ENCODE results near the gene GGA3. TPM values are rescaled to one million over a fixed set of nuclear protein-coding genes. Genes with fewer than 3 reads are reported as not detected.

GGA3 gene
- total and polyA plus RNA-seq, 10 of the 15 experiments (the other 5 are each of a cell fraction or from before 2014, with no cell fraction given), result 7.0 to 57.5 (median 34.0) TPM

DNA sequence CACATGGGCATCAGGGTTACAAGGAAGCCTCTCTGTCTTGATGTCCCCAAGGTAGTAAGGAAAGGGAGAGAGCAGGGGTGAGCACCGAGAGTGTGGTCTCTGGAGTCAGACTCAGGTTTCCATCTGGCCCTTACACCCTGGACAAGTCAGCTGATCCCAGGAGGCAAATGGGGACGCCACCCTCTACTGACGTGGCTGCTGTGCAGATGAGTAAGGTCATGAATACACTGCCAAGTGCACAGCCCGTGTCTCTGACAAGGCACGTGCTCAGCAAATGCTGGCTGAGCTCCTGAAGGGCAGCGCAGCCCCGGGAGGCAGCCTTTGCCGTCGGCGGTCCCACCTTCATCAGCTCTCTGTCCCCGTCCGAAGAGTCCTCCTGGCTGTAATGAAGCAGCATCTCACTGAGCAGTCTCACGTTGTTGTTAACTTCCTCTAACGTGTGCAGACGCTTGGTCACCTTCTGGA is 19.4 kb downstream of the GGA3 start:
- TF ChIP-seq ZNF24 (IDR thresholded peaks at IDR 0.05), result no peak
- TF ChIP-seq KDM1A (IDR thresholded peaks at IDR 0.05; ENCODE audit: borderline replicate concordance), result no peak
- no peak for TF ChIP-seq TCF7 (IDR thresholded peaks at IDR 0.05; ENCODE audit: borderline replicate concordance)
- TF ChIP-seq DPF2 (IDR thresholded peaks at IDR 0.05), result 0 out of 2 replicates have a peak, but pooled peaks have one; percentile 6
- no peak for TF ChIP-seq EP300 (IDR thresholded peaks at IDR 0.05; ENCODE audit: borderline replicate concordance in 1 of 2, control insufficient read depth in 1 of 2, low read depth in 2 of 2, low read length in 2 of 2)
- no peak for TF ChIP-seq NFXL1 (IDR thresholded peaks at IDR 0.05; ENCODE audit: borderline replicate concordance)
- no peak for TF ChIP-seq GATAD2B (conservative IDR thresholded peaks at IDR 0.05; ENCODE audit: low read depth)
- no peak for TF ChIP-seq BACH1 (IDR thresholded peaks at IDR 0.05; ENCODE audit: borderline replicate concordance)
- 0 out of 2 replicates have a peak, but pooled peaks have one; percentile 27 for TF ChIP-seq POLR2AphosphoS5 (IDR thresholded peaks at IDR 0.05; ENCODE audit: low read length)
- TF ChIP-seq ZNF384 (IDR thresholded peaks at IDR 0.05; ENCODE audit: borderline replicate concordance, low read depth, low read length), result no peak
- TF ChIP-seq SPI1 (IDR thresholded peaks at IDR 0.05; ENCODE audit: borderline replicate concordance, insufficient read depth, low read depth, low read length), result no peak
- peak overlapping the region; percentile 9; the same call in 1 of the 2 replicates for H3K9ac ChIP-seq (ENCODE audit: control insufficient read depth, insufficient read depth, low read length)
- H4K20me1 ChIP-seq (ENCODE audit: control insufficient read depth, insufficient read depth), result no peaks in the 10 kb centered on the region; the same call in 1 of the 2 replicates
- FAIRE-seq (no peak), DNase-seq (ENCODE audit: low read depth, low spot score) (no peak), ATAC-seq (no peak)
- H3K79me2 ChIP-seq (ENCODE audit: control insufficient read depth, insufficient read depth, low read length), result no peaks in the 10 kb centered on the region; the same call in 1 of the 2 replicates
- no peaks in the 10 kb centered on the region for H3K9me3 ChIP-seq (replicated peaks; ENCODE audit: control insufficient read depth, insufficient read depth, low read length)
- in situ Hi-C loops (cut with MboI), result no loop called here
- no TSS peak for BruUV-seq (replicated peaks)
- no peak overlapping the region for H2AFZ ChIP-seq (ENCODE audit: control insufficient read depth, low read depth, low read length)
- peak overlapping the region; percentile 55 for H3K27ac ChIP-seq (ENCODE audit: control insufficient read depth, insufficient read depth)
- H3K27me3 ChIP-seq (replicated peaks in 1 of 2; ENCODE audit: control insufficient read depth in 2 of 2, insufficient read depth in 2 of 2, low read length in 1 of 2), result no peaks in the 10 kb centered on the region
- peaks cover 54 to 72% of the 10 kb centered on the region in 2 experiments for H3K36me3 ChIP-seq (ENCODE audit: control insufficient read depth in 2 of 2, insufficient read depth in 2 of 2, low read length in 1 of 2)
- POLR2A ChIA-PET, result interaction anchor here (2.2 to 3.6 kb wide), 2 partner anchors 19 to 47 kb away, joined by 5 to 21 read pairs; partner anchors contain the start of genes GGA3, MRPS7 and SLC25A19
- SMC1A ChIA-PET (ENCODE audit: uncharacterized antibody, unreplicated experiment), result interaction anchor here (1.3 to 2.3 kb wide), 3 partner anchors 8 to 54 kb away, joined by 3 to 6 read pairs (median 4); no protein-coding TSS in a partner anchor
- peak overlapping the region; percentile 50 for H3K4me2 ChIP-seq (ENCODE audit: control insufficient read depth, insufficient read depth)
- H3K4me1 ChIP-seq (ENCODE audit: control insufficient read depth, insufficient read depth, low read length), result peaks cover 43% of the 10 kb centered on the region
- CTCF ChIA-PET, result interaction anchor here (1.0 to 4.3 kb wide), 6 partner anchors 13 to 170 kb away, joined by 3 to 30 read pairs (median 4); partner anchors contain the start of genes GGA3, MIF4GD, MRPS7 and NUP85
- 23% methylated on average over 15 of the region's 15 CpGs for WGBS (ENCODE audit: insufficient coverage, insufficient replicate concordance, low lambda C conversion rate, missing lambda C conversion rate)
- RAD21 ChIA-PET (ENCODE audit: unreplicated experiment), result interaction anchor here (1.1 to 2.1 kb wide), 2 partner anchors 19 to 163 kb away, joined by 4 read pairs; partner anchors contain the start of genes GGA3, GRB2 and MRPS7
- intact Hi-C loops (cut with micrococcal nuclease; ENCODE audit: unreplicated experiment), result no loop called here
- no peak overlapping the region for H3K4me3 ChIP-seq

Measured in GM12878 (cell line).